Body of pancreas (tissue), 4 donors: ENCODE data around the gene PSPN.

Source experiments
- POLR2A ChIP-seq, 3 donors: fragments of 450-650 bp; IDR thresholded peaks; one replicate each; pipeline ENCODE4 v1.6.1; 2016; ENCODE audit warnings: antibody characterized with exemption in 3 of 3, mild to moderate bottlenecking in 2 of 3
- TF ChIP-seq, protein P1 (sequence below), 7 experiments: fragments of 450-650 bp in 4 of 7; fragments of 200-600 bp in 3 of 7; sonication (generic) in 3 of 7; IDR thresholded peaks; one replicate each; pipeline ENCODE4 v1.5.1; 2016 to 2019; ENCODE audit warnings: antibody characterized with exemption in 7 of 7

DNA sequence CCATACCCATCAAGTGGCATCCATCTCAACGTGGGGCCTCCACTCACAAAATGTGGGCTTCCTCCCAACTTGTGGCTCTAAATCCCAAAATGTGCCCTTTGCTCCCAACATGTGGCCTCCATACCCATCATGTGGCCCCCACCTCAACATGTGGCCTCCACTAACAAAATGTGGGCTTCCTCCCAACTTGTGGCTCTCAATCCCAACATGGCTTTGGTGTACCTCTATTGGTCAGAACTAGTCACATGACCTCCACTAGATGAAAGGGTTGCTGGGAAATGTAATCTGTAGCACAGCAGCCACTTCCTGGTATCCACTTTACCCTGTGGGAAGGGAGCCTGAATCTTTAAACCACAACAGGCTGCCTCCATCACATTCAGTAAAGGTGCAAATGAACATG, 32.3 kb downstream of the PSPN start:
- TF ChIP-seq, protein P1, sequence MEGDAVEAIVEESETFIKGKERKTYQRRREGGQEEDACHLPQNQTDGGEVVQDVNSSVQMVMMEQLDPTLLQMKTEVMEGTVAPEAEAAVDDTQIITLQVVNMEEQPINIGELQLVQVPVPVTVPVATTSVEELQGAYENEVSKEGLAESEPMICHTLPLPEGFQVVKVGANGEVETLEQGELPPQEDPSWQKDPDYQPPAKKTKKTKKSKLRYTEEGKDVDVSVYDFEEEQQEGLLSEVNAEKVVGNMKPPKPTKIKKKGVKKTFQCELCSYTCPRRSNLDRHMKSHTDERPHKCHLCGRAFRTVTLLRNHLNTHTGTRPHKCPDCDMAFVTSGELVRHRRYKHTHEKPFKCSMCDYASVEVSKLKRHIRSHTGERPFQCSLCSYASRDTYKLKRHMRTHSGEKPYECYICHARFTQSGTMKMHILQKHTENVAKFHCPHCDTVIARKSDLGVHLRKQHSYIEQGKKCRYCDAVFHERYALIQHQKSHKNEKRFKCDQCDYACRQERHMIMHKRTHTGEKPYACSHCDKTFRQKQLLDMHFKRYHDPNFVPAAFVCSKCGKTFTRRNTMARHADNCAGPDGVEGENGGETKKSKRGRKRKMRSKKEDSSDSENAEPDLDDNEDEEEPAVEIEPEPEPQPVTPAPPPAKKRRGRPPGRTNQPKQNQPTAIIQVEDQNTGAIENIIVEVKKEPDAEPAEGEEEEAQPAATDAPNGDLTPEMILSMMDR (IDR thresholded peaks at IDR 0.05) = no peak
- no peak for TF ChIP-seq POLR2A (IDR thresholded peaks at IDR 0.05)
